Fibroblast of lung (primary cell): ENCODE results near the gene CENPN.

Experiments used
- EZH2 ChIP-seq: IDR thresholded peaks from 2 replicates; pipeline ENCODE4 v1.5.1; 2012; ENCODE audit warnings: low read length, control low read depth, mild to moderate bottlenecking; ENCODE audit errors: missing control alignments
- TF ChIP-seq, protein P1 (sequence below), 2 donors: IDR thresholded peaks in 1 of 2; conservative IDR thresholded peaks in 1 of 2; 1 replicate in 1 of 2; 2 replicates in 1 of 2; pipeline ENCODE4 v1.5.1; 2011 to 2012; ENCODE audit warnings: low read length in 2 of 2, control low read depth in 1 of 2, inconsistent platforms in 1 of 2, low read depth in 1 of 2, mild to moderate bottlenecking in 1 of 2

DNA sequence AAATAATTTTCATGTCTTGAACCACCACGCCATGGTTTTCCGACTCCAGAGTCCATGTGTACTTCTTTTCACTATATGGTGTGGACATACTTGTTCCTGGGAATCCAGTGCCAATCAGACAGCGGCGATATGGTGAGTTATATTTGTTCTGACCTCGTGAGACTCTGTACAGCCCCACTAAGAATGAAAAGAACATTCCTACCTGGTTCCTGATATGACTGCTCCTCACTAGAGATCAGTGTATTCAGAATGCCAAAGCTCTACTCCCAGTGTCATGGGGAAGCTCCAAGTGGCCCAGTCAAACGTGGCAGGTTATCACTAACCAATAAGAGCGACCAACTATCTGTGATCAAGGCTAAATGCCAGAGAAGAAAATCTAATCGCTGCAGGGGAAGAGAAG lies 64.0 kb downstream of the CENPN start:
- no peak for TF ChIP-seq EZH2
- TF ChIP-seq, protein P1, sequence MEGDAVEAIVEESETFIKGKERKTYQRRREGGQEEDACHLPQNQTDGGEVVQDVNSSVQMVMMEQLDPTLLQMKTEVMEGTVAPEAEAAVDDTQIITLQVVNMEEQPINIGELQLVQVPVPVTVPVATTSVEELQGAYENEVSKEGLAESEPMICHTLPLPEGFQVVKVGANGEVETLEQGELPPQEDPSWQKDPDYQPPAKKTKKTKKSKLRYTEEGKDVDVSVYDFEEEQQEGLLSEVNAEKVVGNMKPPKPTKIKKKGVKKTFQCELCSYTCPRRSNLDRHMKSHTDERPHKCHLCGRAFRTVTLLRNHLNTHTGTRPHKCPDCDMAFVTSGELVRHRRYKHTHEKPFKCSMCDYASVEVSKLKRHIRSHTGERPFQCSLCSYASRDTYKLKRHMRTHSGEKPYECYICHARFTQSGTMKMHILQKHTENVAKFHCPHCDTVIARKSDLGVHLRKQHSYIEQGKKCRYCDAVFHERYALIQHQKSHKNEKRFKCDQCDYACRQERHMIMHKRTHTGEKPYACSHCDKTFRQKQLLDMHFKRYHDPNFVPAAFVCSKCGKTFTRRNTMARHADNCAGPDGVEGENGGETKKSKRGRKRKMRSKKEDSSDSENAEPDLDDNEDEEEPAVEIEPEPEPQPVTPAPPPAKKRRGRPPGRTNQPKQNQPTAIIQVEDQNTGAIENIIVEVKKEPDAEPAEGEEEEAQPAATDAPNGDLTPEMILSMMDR (conservative IDR thresholded peaks at IDR 0.05 in 1 of 2, IDR thresholded peaks at IDR 0.05 in 1 of 2; ENCODE audit: low read depth in 1 of 2, low read length in 2 of 2), result no peak
